ENCODE results near the gene LBHD2.

DNA sequence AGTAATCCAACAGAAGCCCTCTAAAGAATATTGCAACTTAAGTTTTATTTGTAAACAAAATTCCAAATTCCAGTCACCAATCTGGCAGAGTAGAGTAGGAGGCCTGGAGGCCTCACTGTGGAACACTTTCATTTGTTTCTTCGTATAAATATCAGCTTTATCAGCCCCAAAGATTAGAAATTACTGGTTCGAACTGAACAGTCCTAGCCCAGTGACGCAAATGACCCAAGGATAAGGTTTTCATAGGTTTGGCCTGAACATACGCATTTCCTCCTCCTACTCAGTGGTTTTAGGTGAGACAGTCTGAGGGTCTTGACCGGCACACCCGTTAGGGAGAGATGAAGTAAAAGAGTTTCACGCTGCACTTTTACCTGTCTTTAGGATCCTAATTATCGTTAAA lies 28.3 kb upstream of the LBHD2 start:
- TF ChIP-seq, protein P1, sequence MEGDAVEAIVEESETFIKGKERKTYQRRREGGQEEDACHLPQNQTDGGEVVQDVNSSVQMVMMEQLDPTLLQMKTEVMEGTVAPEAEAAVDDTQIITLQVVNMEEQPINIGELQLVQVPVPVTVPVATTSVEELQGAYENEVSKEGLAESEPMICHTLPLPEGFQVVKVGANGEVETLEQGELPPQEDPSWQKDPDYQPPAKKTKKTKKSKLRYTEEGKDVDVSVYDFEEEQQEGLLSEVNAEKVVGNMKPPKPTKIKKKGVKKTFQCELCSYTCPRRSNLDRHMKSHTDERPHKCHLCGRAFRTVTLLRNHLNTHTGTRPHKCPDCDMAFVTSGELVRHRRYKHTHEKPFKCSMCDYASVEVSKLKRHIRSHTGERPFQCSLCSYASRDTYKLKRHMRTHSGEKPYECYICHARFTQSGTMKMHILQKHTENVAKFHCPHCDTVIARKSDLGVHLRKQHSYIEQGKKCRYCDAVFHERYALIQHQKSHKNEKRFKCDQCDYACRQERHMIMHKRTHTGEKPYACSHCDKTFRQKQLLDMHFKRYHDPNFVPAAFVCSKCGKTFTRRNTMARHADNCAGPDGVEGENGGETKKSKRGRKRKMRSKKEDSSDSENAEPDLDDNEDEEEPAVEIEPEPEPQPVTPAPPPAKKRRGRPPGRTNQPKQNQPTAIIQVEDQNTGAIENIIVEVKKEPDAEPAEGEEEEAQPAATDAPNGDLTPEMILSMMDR (IDR thresholded peaks at IDR 0.05; ENCODE audit: low read depth, low read length, missing input control), result no peak
- TF ChIP-seq RAD21 (IDR thresholded peaks at IDR 0.05) (no peak), NR2F2 (IDR thresholded peaks at IDR 0.05) (no peak), EGR1 (IDR thresholded peaks at IDR 0.05; ENCODE audit: low read depth in 2 of 2) (no peak), JUND (IDR thresholded peaks at IDR 0.05) (no peak), GABPA (IDR thresholded peaks at IDR 0.05 in 1 of 2, conservative IDR thresholded peaks at IDR 0.05 in 1 of 2) (no peak), SP1 (IDR thresholded peaks at IDR 0.05) (no peak), HNF4G (IDR thresholded peaks at IDR 0.05) (no peak), HNF4A (conservative IDR thresholded peaks at IDR 0.05) (peak in 1 of 2 donors; percentile 3), YY1 (IDR thresholded peaks at IDR 0.05) (no peak)
- TF ChIP-seq, protein P2, sequence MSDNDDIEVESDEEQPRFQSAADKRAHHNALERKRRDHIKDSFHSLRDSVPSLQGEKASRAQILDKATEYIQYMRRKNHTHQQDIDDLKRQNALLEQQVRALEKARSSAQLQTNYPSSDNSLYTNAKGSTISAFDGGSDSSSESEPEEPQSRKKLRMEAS (IDR thresholded peaks at IDR 0.05), result no peak
- TF ChIP-seq, protein P3, sequence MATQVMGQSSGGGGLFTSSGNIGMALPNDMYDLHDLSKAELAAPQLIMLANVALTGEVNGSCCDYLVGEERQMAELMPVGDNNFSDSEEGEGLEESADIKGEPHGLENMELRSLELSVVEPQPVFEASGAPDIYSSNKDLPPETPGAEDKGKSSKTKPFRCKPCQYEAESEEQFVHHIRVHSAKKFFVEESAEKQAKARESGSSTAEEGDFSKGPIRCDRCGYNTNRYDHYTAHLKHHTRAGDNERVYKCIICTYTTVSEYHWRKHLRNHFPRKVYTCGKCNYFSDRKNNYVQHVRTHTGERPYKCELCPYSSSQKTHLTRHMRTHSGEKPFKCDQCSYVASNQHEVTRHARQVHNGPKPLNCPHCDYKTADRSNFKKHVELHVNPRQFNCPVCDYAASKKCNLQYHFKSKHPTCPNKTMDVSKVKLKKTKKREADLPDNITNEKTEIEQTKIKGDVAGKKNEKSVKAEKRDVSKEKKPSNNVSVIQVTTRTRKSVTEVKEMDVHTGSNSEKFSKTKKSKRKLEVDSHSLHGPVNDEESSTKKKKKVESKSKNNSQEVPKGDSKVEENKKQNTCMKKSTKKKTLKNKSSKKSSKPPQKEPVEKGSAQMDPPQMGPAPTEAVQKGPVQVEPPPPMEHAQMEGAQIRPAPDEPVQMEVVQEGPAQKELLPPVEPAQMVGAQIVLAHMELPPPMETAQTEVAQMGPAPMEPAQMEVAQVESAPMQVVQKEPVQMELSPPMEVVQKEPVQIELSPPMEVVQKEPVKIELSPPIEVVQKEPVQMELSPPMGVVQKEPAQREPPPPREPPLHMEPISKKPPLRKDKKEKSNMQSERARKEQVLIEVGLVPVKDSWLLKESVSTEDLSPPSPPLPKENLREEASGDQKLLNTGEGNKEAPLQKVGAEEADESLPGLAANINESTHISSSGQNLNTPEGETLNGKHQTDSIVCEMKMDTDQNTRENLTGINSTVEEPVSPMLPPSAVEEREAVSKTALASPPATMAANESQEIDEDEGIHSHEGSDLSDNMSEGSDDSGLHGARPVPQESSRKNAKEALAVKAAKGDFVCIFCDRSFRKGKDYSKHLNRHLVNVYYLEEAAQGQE (IDR thresholded peaks at IDR 0.05), result no peak
- TF ChIP-seq, protein P4, sequence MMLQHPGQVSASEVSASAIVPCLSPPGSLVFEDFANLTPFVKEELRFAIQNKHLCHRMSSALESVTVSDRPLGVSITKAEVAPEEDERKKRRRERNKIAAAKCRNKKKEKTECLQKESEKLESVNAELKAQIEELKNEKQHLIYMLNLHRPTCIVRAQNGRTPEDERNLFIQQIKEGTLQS (IDR thresholded peaks at IDR 0.05), result no peak
- TF ChIP-seq, protein P5, sequence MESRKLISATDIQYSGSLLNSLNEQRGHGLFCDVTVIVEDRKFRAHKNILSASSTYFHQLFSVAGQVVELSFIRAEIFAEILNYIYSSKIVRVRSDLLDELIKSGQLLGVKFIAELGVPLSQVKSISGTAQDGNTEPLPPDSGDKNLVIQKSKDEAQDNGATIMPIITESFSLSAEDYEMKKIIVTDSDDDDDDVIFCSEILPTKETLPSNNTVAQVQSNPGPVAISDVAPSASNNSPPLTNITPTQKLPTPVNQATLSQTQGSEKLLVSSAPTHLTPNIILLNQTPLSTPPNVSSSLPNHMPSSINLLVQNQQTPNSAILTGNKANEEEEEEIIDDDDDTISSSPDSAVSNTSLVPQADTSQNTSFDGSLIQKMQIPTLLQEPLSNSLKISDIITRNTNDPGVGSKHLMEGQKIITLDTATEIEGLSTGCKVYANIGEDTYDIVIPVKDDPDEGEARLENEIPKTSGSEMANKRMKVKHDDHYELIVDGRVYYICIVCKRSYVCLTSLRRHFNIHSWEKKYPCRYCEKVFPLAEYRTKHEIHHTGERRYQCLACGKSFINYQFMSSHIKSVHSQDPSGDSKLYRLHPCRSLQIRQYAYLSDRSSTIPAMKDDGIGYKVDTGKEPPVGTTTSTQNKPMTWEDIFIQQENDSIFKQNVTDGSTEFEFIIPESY (IDR thresholded peaks at IDR 0.05), result no peak
